Hepatic stellate cell (primary cell): Measurements from ENCODE around the gene IL2RG.

Experiments
- DNase-seq: peaks from one replicate; pipeline ENCODE4 v3.0.0; 2011; ENCODE audit warnings: low spot score

The IL2RG gene

GRCh38 chrX:71068044-71068918, 43.1 kb downstream of the IL2RG start, which contains the start of gene SNX12:
Gene SNX12, minus strand, starts transcription at chrX:71068334. Its CDS starts 28 bp downstream, at chrX:71068306.
- peak; percentile 81 for DNase-seq

DNA sequence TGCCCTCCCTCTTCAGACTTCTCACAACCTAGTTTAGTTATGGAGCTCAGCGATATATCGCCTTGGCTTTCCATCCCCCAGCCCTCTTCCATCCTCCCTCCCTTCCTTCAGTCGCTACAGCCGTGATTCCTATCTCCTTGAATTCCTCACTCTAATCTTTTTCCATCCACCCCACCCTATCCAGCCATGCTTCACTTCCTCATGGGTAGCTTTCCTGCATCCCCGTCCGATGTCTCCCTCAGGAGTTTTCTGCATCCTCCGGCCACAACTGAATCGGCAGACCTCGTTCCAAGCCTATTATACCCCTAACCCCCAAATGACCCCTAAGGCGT, 43.7 kb downstream of the IL2RG start:
- DNase-seq, result no peak

GRCh38 chrX:71067089-71067488, 44.3 kb downstream of the IL2RG start:
- DNase-seq, result no peak

DNA sequence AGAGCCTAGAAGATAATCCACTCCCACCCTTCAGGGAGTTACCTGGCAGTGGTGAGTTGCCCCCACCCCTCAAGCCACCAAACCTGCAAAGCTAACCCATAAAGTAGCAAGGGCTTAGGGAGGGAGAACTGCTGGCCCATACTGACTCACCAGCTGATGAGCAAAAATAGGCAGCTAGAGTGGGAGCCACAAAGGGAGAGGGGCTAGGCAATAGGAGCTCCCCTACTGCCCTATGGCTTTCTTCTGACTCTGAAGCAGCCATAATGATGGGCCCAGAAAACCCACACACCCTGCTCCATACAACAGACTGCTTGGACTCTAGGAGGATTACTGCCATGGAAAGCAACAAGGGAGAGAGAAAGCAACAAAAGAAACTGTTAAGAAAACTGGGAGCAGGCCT, 51.2 kb downstream of the IL2RG start:
- DNase-seq, result no peak

GRCh38 chrX:71057848-71058530, 53.4 kb downstream of the IL2RG start:
- no peak for DNase-seq
